GM23338 (cell line): ENCODE measurements around the gene THSD4. TPM values are rescaled to one million over a fixed set of nuclear protein-coding genes. Genes with fewer than 3 reads are reported as not detected.

ENCODE experiments used
- ATAC-seq: fragments of 200-7000 bp; cut with Tn5 transposase; 3 replicates; pipeline ENCODE4 v1.9.1; 2020
- DNase-seq: peaks from one replicate; pipeline ENCODE4 v3.0.0-alpha.2; 2015; ENCODE audit warnings: low spot score
- H2AFZ ChIP-seq: fragments of 200-600 bp; sonication (generic); 2 replicates; pipeline ENCODE4 v1.8.0; 2016; ENCODE audit warnings: antibody characterized with exemption, mild to moderate bottlenecking, moderate library complexity
- H3F3A ChIP-seq: fragments of 200-600 bp; sonication (generic); replicated peaks from 2 replicates; pipeline ENCODE4 v1.8.0; 2017; ENCODE audit warnings: antibody characterized with exemption, mixed run types, low read depth
- H3K27ac ChIP-seq: fragments of 200-600 bp; sonication (generic); 2 replicates; pipeline ENCODE4 v1.6.1; 2016; ENCODE audit warnings: low read depth
- H3K27me3 ChIP-seq: fragments of 200-600 bp; sonication (generic); 2 replicates; pipeline ENCODE4 v1.8.0; 2016; ENCODE audit warnings: mild to moderate bottlenecking, mixed run types, moderate library complexity; ENCODE audit not compliant: insufficient read depth
- H3K36me3 ChIP-seq: fragments of 200-600 bp; sonication (generic); 2 replicates; pipeline ENCODE4 v1.8.0; 2016; ENCODE audit warnings: mild to moderate bottlenecking; ENCODE audit not compliant: insufficient read depth
- H3K4me1 ChIP-seq: fragments of 200-600 bp; sonication (generic); 2 replicates; pipeline ENCODE4 v1.8.0; 2016; ENCODE audit warnings: mild to moderate bottlenecking, moderate library complexity; ENCODE audit not compliant: insufficient read depth
- H3K4me2 ChIP-seq: fragments of 200-600 bp; sonication (generic); 2 replicates; pipeline ENCODE4 v1.7.1; 2017; ENCODE audit warnings: mixed run types
- H3K4me3 ChIP-seq: fragments of 200-600 bp; sonication (generic); 2 replicates; pipeline ENCODE4 v1.6.1; 2016; ENCODE audit warnings: mixed run types
- H3K79me2 ChIP-seq: fragments of 200-600 bp; sonication (generic); replicated peaks from 2 replicates; pipeline ENCODE4 v1.8.0; 2017; ENCODE audit warnings: mild to moderate bottlenecking; ENCODE audit not compliant: insufficient read depth
- H3K9me2 ChIP-seq: fragments of 200-600 bp; sonication (generic); 2 replicates; pipeline ENCODE4 v1.8.0; 2017; ENCODE audit not compliant: insufficient read depth
- H4K20me1 ChIP-seq: fragments of 200-600 bp; sonication (generic); replicated peaks from 2 replicates; pipeline ENCODE4 v1.8.0; 2017; ENCODE audit warnings: mild to moderate bottlenecking; ENCODE audit not compliant: insufficient read depth
- H3K27ac Mint-ChIP-seq: 2 replicates; pipeline ENCODE4 v1.8.0; 2020; ENCODE audit warnings: inconsistent platforms, mild to moderate bottlenecking, moderate library complexity, mixed read lengths
- H3K27me3 Mint-ChIP-seq: 3 replicates; pipeline ENCODE4 v1.8.0; 2022; ENCODE audit warnings: low read depth, mild to moderate bottlenecking, moderate library complexity, mixed read lengths, inconsistent platforms; ENCODE audit not compliant: insufficient read depth, poor library complexity
- H3K36me3 Mint-ChIP-seq: 3 replicates; pipeline ENCODE4 v1.8.0; 2021; ENCODE audit warnings: low read depth, mild to moderate bottlenecking, inconsistent platforms, moderate library complexity, mixed read lengths
- H3K4me1 Mint-ChIP-seq: 3 replicates; pipeline ENCODE4 v1.8.0; 2020; ENCODE audit warnings: mild to moderate bottlenecking, inconsistent platforms, mixed read lengths
- H3K4me3 Mint-ChIP-seq: 3 replicates; pipeline ENCODE4 v1.8.0; 2021; ENCODE audit warnings: moderate library complexity, mild to moderate bottlenecking, inconsistent platforms, mixed read lengths
- H3K9me3 Mint-ChIP-seq: 3 replicates; pipeline ENCODE4 v1.8.0; 2020; ENCODE audit warnings: moderate library complexity, mild to moderate bottlenecking, inconsistent platforms, mixed read lengths
- CREB1 ChIP-seq: fragments of 250-450 bp; sonication (Bioruptor Pico); IDR thresholded peaks from 2 replicates; pipeline ENCODE4 v1.5.0; 2020; ENCODE audit warnings: low read depth, mild to moderate bottlenecking, moderate library complexity
- ETS1 ChIP-seq: IDR thresholded peaks from 2 replicates; pipeline ENCODE4 v1.6.1; 2016; ENCODE audit warnings: antibody characterized with exemption
- NANOG ChIP-seq: IDR thresholded peaks from 2 replicates; pipeline ENCODE4 v1.6.1; 2016; ENCODE audit warnings: antibody characterized with exemption, borderline replicate concordance
- REST ChIP-seq: IDR thresholded peaks from one replicate; pipeline ENCODE4 v1.6.1; 2018; ENCODE audit warnings: antibody characterized with exemption; ENCODE audit not compliant: unreplicated experiment
- ZNF114 ChIP-seq: fragments of 250-450 bp; sonication (Bioruptor Pico); IDR thresholded peaks from 2 replicates; pipeline ENCODE4 v1.5.0; 2020; ENCODE audit warnings: mild to moderate bottlenecking, moderate library complexity
- ZNF331 ChIP-seq: fragments of 250-450 bp; sonication (Bioruptor Pico); IDR thresholded peaks from 2 replicates; pipeline ENCODE4 v1.5.0; 2020; ENCODE audit warnings: low read depth, mild to moderate bottlenecking, moderate library complexity
- ZNF462 ChIP-seq: fragments of 250-450 bp; sonication (Bioruptor Pico); IDR thresholded peaks from 2 replicates; pipeline ENCODE4 v1.5.0; 2020; ENCODE audit warnings: mild to moderate bottlenecking, moderate library complexity
- polyA plus RNA-seq: library from polyadenylated mRNA; unstranded; fragments of >200 nt; fragmentation: Nextera tagmentation; extraction: Ambion mirVana; gene quantifications from 2 replicates; pipeline ENCODE4 v1.2.1, GENCODE V29; 2016
- total RNA-seq: library from RNA; depleted of rRNA; stranded (reverse); fragments of >200 nt; shearing (Covaris generic); gene quantifications from 2 replicates; pipeline ENCODE4 v1.2.3, GENCODE V29; 2014

THSD4 gene
- total and polyA plus RNA-seq, 2 experiments from 2014 or later: 2.0 to 7.4 TPM

GRCh38 chr15:71449363-71449762 lies 334.1 kb downstream of the THSD4 start:
- no peaks in the 10 kb centered on the region for H3K9me3 Mint-ChIP-seq
- Histone ChIP-seq H3K36me3 (no peaks in the 10 kb centered on the region), H3K79me2 (no peaks in the 10 kb centered on the region), H3K4me2 (no peak overlapping the region), H3K27me3 (no peaks in the 10 kb centered on the region), H3K4me1 (no peaks in the 10 kb centered on the region; the same call in 1 of the 2 replicates), H3F3A (no peaks in the 10 kb centered on the region), H4K20me1 (no peaks in the 10 kb centered on the region), H3K4me3 (no peak overlapping the region), H3K9me2 (no peaks in the 10 kb centered on the region), H3K27ac (no peak overlapping the region), H2AFZ (no peak overlapping the region)
- ATAC-seq (no peak), DNase-seq (no peak)
- no peaks in the 10 kb centered on the region for H3K27me3 Mint-ChIP-seq
- no peaks in the 10 kb centered on the region for H3K36me3 Mint-ChIP-seq
- H3K27ac Mint-ChIP-seq: no peak overlapping the region
- TF ChIP-seq NANOG (no peak), ZNF331 (CRISPR knock-in tag) (no peak), CREB1 (CRISPR knock-in tag) (no peak), ZNF114 (no peak), REST (no peak)
- peaks cover under 1% of the 10 kb centered on the region; the same call in 1 of the 3 replicates for H3K4me1 Mint-ChIP-seq
- H3K4me3 Mint-ChIP-seq: no peak overlapping the region

- no peaks in the 10 kb centered on the region for H3K9me2 ChIP-seq
- no peaks in the 10 kb centered on the region for H4K20me1 ChIP-seq
- H3K4me1 Mint-ChIP-seq: peaks cover 7% of the 10 kb centered on the region; the same call in 2 of the 3 replicates
- H3F3A ChIP-seq: no peaks in the 10 kb centered on the region
- H3K36me3 ChIP-seq: no peaks in the 10 kb centered on the region
- no peaks in the 10 kb centered on the region for H3K27me3 Mint-ChIP-seq
- H3K27ac Mint-ChIP-seq: no peak overlapping the region
- H3K4me1 ChIP-seq: no peaks in the 10 kb centered on the region; the same call in 1 of the 2 replicates
- no peak for ATAC-seq
- no peaks in the 10 kb centered on the region for H3K36me3 Mint-ChIP-seq
- DNase-seq: no peak
- no peak overlapping the region for H3K27ac ChIP-seq
- no peak overlapping the region for H3K4me3 Mint-ChIP-seq
- no peak overlapping the region for H3K4me3 ChIP-seq
- no peaks in the 10 kb centered on the region for H3K27me3 ChIP-seq
- no peak overlapping the region for H3K4me2 ChIP-seq
- H3K9me3 Mint-ChIP-seq: no peaks in the 10 kb centered on the region
- H3K79me2 ChIP-seq: no peaks in the 10 kb centered on the region
- no peak overlapping the region for H2AFZ ChIP-seq
- no peak for TF ChIP-seq REST
- no peak for TF ChIP-seq CREB1 (CRISPR knock-in tag)
- no peak for TF ChIP-seq ZNF462 (CRISPR knock-in tag)
- no peak for TF ChIP-seq ETS1
Observed at GRCh38 chr15:71449956-71450355, 334.7 kb downstream of the THSD4 start.
